Gastroesophageal sphincter (tissue), 4 donors: ENCODE measurements around the gene CDKAL1. TPM values are rescaled to one million over a fixed set of nuclear protein-coding genes. Genes with fewer than 3 reads are reported as not detected.

Experiments used
- ATAC-seq: fragments of 150-250 bp; one replicate; pipeline ENCODE4 v1.9.1; 2016; ENCODE audit warnings: mild to moderate bottlenecking, moderate library complexity
- H3K27ac ChIP-seq, 4 donors: fragments of 200-600 bp; sonication (generic) in 3 of 4; 1 replicate in 3 of 4; 2 replicates in 1 of 4; pipeline ENCODE4 v1.5.1; 2016 to 2019
- H3K27me3 ChIP-seq: fragments of 200-600 bp; sonication (generic); one replicate; pipeline ENCODE4 v1.5.1; 2019
- H3K36me3 ChIP-seq, 2 donors: fragments of 200-600 bp; sonication (generic); one replicate each; pipeline ENCODE4 v1.5.1; 2019; ENCODE audit warnings: control low read depth in 1 of 2
- H3K4me1 ChIP-seq, 3 donors: fragments of 200-600 bp; sonication (generic); 1 replicate in 2 of 3; 2 replicates in 1 of 3; pipeline ENCODE4 v1.5.1; 2016 to 2019; ENCODE audit warnings: control low read depth in 2 of 3
- H3K4me3 ChIP-seq, 2 donors: fragments of 200-600 bp; sonication (generic); one replicate each; pipeline ENCODE4 v1.5.1; 2019; ENCODE audit warnings: mild to moderate bottlenecking in 1 of 2, moderate library complexity in 1 of 2
- H3K9me3 ChIP-seq, 3 donors: fragments of 200-600 bp; sonication (generic); one replicate each; pipeline ENCODE4 v1.5.1; 2017 to 2019; ENCODE audit warnings: control low read depth in 2 of 3
- EP300 ChIP-seq: sonication (generic); formaldehyde crosslinking; IDR thresholded peaks from one replicate; pipeline ENCODE4 v1.6.1; 2017; ENCODE audit warnings: antibody characterized with exemption, mild to moderate bottlenecking
- POLR2A ChIP-seq, 2 donors: fragments of 450-650 bp; IDR thresholded peaks; one replicate each; pipeline ENCODE4 v1.6.1; 2017; ENCODE audit warnings: antibody characterized with exemption in 2 of 2, mild to moderate bottlenecking in 2 of 2, moderate library complexity in 1 of 2
- POLR2AphosphoS5 ChIP-seq: sonication (generic); formaldehyde crosslinking; IDR thresholded peaks from one replicate; pipeline ENCODE4 v1.6.1; 2017; ENCODE audit warnings: antibody characterized with exemption
- WGBS, 2 donors: methylation state at CpG; one replicate each; pipeline ENCODE4 v1.1.5; 2018; ENCODE audit warnings: low coverage in 1 of 2; 5-methylcytosine and 5-hydroxymethylcytosine counted together
- total RNA-seq, 4 donors: library from RNA; depleted of rRNA; stranded (reverse); fragments of >200 nt; gene quantifications; one replicate each; pipeline ENCODE4 v1.1.0, GENCODE V29; 2016
- TF ChIP-seq, protein P1 (sequence below), 4 experiments: fragments of 200-600 bp in 2 of 4; fragments of 450-650 bp in 2 of 4; sonication (generic) in 1 of 4; IDR thresholded peaks; one replicate each; pipeline ENCODE4 v1.5.1; 2017 to 2019; ENCODE audit warnings: antibody characterized with exemption in 4 of 4, mild to moderate bottlenecking in 2 of 4, moderate library complexity in 2 of 4

The CDKAL1 gene
- total RNA-seq, 4 donors from 2014 or later: 10.9 to 17.9 (median 15.0) TPM

DNA sequence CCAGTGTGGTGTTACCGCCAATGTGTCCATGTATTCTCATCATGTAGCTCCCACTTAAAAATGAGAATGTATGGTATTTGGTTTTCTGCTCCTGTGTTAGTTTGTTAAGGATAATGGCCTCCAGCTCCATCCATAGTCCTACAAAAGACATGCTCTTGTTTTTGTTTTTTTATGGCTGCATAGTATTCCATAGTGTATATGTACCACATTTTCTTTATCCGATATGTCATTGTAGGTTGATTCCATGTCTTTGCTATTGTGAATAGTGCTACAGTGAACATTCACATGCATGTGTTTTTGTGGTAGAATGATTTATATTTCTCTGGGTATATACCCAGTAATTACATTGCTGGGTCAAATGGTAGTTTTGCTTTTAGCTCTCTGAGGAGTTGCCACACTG lies 207.2 kb downstream of the CDKAL1 start:
- no peak for ATAC-seq
- TF ChIP-seq EP300 (no peak), POLR2AphosphoS5 (no peak), POLR2A (IDR thresholded peaks at IDR 0.05) (no peak)
- TF ChIP-seq, protein P1, sequence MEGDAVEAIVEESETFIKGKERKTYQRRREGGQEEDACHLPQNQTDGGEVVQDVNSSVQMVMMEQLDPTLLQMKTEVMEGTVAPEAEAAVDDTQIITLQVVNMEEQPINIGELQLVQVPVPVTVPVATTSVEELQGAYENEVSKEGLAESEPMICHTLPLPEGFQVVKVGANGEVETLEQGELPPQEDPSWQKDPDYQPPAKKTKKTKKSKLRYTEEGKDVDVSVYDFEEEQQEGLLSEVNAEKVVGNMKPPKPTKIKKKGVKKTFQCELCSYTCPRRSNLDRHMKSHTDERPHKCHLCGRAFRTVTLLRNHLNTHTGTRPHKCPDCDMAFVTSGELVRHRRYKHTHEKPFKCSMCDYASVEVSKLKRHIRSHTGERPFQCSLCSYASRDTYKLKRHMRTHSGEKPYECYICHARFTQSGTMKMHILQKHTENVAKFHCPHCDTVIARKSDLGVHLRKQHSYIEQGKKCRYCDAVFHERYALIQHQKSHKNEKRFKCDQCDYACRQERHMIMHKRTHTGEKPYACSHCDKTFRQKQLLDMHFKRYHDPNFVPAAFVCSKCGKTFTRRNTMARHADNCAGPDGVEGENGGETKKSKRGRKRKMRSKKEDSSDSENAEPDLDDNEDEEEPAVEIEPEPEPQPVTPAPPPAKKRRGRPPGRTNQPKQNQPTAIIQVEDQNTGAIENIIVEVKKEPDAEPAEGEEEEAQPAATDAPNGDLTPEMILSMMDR (IDR thresholded peaks at IDR 0.05): no peak

DNA sequence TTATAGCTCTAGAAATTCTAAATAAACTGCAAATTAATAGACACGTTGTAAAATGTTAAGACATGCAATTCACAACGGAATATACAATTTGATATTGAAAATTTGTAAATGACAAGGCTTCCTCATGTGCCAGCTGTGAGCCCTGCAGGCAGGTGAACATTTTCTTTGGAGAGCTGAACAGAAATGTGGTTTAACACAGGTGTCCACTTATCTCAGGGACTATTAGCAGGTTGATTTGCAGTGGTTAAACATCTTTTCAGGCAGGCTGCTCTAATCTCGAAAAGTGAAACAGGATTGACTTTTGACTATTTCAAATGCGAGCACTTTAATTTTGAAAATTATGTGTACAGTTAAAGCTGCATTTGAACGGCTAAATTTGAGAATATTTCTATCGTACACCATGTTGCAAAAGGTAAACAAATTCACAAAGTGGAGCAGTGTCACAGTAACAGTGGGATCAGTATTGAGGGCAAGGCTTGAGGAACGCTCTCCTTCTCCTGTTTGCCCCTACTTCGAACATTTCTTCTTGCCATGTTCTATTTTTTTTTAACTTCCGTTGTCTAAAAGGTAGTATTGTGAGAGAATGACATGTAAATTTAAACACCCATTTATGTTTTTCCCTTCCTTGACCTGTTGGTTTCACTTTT lies 210.8 kb downstream of the CDKAL1 start:
- H3K36me3 ChIP-seq: peaks cover 0 to 19% of the 10 kb centered on the region in 2 donors
- H3K27me3 ChIP-seq: no peaks in the 10 kb centered on the region
- no peaks in the 10 kb centered on the region for H3K4me1 ChIP-seq
- no peaks in the 10 kb centered on the region for H3K9me3 ChIP-seq
- H3K27ac ChIP-seq: no peak overlapping the region
- H3K4me3 ChIP-seq: no peak overlapping the region
- no peak for ATAC-seq
- WGBS, 2 donors: 85 to 88% methylated on average over 6 to 9 of the region's 9 CpGs
- TF ChIP-seq POLR2AphosphoS5: no peak
- no peak for TF ChIP-seq EP300
- TF ChIP-seq, protein P1 (IDR thresholded peaks at IDR 0.05): no peak
- no peak for TF ChIP-seq POLR2A (IDR thresholded peaks at IDR 0.05)

More for the DNA sequence above, 207.2 kb downstream of the CDKAL1 start:
- no peaks in the 10 kb centered on the region for H3K27me3 ChIP-seq
- WGBS, 2 donors: 96 to 100% methylated on average over 2 of the region's 2 CpGs
- no peaks in the 10 kb centered on the region for H3K9me3 ChIP-seq
- H3K4me1 ChIP-seq: peaks cover 0 to 6% (median 0%) of the 10 kb centered on the region in 3 donors
- no peak overlapping the region for H3K27ac ChIP-seq
- no peak overlapping the region for H3K4me3 ChIP-seq
- H3K36me3 ChIP-seq: peaks cover 0 to 24% of the 10 kb centered on the region in 2 donors

DNA sequence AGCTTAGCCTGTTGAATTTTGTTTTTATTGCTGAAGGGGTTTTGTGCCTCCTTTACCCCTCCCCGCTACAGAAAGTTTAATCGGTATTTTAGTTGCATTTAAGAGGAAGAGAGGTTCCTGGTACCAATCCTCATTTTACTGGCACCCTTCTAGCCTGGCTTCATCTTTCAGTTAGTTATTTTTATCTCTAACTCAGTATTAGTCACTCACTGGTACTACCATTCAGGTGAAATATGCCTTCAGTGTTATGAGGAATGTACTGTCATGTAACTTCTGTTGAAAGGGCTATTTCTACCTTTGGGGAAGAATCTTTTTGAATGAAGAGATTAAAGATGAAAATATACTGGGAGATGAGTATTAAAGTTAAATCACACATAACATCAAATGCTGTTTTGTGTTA lies 211.8 kb downstream of the CDKAL1 start:
- no peak for TF ChIP-seq POLR2A (IDR thresholded peaks at IDR 0.05)
- TF ChIP-seq POLR2AphosphoS5: no peak
- TF ChIP-seq EP300: no peak

DNA sequence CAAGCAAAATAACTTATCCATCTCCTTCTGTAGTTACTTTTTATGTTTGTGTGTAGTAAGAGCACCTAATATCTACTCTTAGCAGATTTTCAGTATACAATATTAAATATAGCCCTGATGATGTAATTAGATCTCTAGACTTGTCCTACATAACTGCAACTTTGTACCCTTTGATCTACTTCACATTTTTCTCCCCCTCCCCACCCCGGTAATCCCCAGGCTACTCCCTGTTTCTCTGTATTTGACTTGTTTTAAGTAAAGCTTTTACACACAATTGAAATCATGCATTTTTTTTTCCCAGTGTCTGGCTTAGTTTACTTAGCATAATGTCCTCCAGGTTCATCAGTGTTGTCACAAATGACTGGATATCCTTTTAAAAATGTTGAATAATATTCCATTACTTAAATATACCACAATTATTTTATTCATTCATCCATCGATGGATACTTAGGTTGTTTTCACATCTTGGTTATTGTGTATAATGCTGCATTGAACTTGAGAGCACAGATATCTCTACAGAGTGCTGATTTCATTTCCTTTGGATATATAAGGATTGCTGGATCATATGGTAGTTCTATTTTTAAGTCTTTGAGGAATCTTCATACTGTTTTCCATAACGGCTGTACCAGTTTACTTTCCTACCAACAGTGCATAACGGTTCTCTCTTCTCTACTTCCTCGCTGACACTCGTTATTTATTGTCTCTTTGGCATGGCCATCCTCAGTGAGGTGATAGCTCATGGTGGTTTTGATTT lies 212.7 kb downstream of the CDKAL1 start:
- peaks cover 0 to under 1% of the 10 kb centered on the region in 2 donors for H3K36me3 ChIP-seq
- H3K27me3 ChIP-seq: no peaks in the 10 kb centered on the region
- no peak overlapping the region for H3K27ac ChIP-seq
- WGBS, 2 donors: 63 to 78% methylated on average over 2 to 6 of the region's 6 CpGs
- ATAC-seq: no peak
- no peaks in the 10 kb centered on the region for H3K4me1 ChIP-seq
- no peak for TF ChIP-seq EP300
- TF ChIP-seq POLR2AphosphoS5: no peak
- TF ChIP-seq, protein P1 (IDR thresholded peaks at IDR 0.05): no peak
- no peak for TF ChIP-seq POLR2A (IDR thresholded peaks at IDR 0.05)
- no peak overlapping the region for H3K4me3 ChIP-seq
- no peaks in the 10 kb centered on the region for H3K9me3 ChIP-seq

More for the DNA sequence above, 211.8 kb downstream of the CDKAL1 start:
- 80 to 84% methylated on average over 2 of the region's 2 CpGs for WGBS, 2 donors
- no peak overlapping the region for H3K27ac ChIP-seq
- no peaks in the 10 kb centered on the region for H3K4me1 ChIP-seq
- ATAC-seq: no peak
- H3K36me3 ChIP-seq: peaks cover 0 to 10% of the 10 kb centered on the region in 2 donors
- H3K9me3 ChIP-seq: no peaks in the 10 kb centered on the region
- H3K27me3 ChIP-seq: no peaks in the 10 kb centered on the region
- H3K4me3 ChIP-seq: no peak overlapping the region

DNA sequence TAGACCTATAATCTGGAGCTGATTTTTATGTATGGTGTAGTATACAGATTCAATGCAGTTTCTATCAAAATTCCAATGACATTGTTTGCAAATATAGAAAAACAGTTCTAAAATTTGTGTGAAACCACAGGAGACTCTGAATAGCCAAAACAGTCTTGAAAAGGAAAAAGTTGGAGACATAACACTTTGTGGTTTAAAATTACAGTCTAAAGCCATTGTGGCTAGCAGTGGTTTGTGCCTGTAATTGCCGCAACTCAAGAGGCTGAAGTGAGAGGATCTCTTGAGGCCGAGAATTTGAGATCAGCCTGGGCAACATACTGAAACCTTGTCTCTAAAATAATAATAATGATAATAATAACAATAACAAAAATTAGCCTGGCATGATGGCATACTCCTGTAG lies 213.7 kb downstream of the CDKAL1 start:
- WGBS, 2 donors: 88 to 100% methylated on average over 2 of the region's 2 CpGs
- Histone ChIP-seq H3K36me3 (no peaks in the 10 kb centered on the region), H3K4me3 (no peak overlapping the region), H3K27ac (no peak overlapping the region), H3K9me3 (no peaks in the 10 kb centered on the region), H3K27me3 (no peaks in the 10 kb centered on the region), H3K4me1 (no peaks in the 10 kb centered on the region)
- ATAC-seq: no peak
- TF ChIP-seq POLR2A (IDR thresholded peaks at IDR 0.05) (no peak), EP300 (no peak), POLR2AphosphoS5 (no peak)
- TF ChIP-seq, protein P1 (IDR thresholded peaks at IDR 0.05): no peak
